GM23338 (cell line): ENCODE data around the gene HES7.

Experiments
- CREB1 ChIP-seq: fragments of 250-450 bp; sonication (Bioruptor Pico); IDR thresholded peaks from 2 replicates; pipeline ENCODE4 v1.5.0; 2020; ENCODE audit warnings: low read depth, mild to moderate bottlenecking, moderate library complexity
- CTCF ChIP-seq, 2 experiments: fragments of 200-600 bp in 1 of 2; sonication (generic) in 1 of 2; conservative IDR thresholded peaks; 2 replicates each; pipeline versions ENCODE4 v1.5.1 to v1.6.1; 2016 to 2017; ENCODE audit warnings: antibody characterized with exemption in 2 of 2, low read depth in 2 of 2, mild to moderate bottlenecking in 2 of 2, moderate library complexity in 1 of 2
- ETS1 ChIP-seq: IDR thresholded peaks from 2 replicates; pipeline ENCODE4 v1.6.1; 2016; ENCODE audit warnings: antibody characterized with exemption
- EZH2 ChIP-seq: fragments of 200-600 bp; sonication (generic); IDR thresholded peaks from one replicate; pipeline ENCODE4 v1.8.0; 2017; ENCODE audit warnings: antibody characterized with exemption, mild to moderate bottlenecking, low read depth; ENCODE audit not compliant: unreplicated experiment
- EZH2phosphoT487 ChIP-seq: fragments of 200-600 bp; sonication (generic); IDR thresholded peaks from one replicate; pipeline ENCODE4 v1.8.1; 2018; ENCODE audit warnings: antibody characterized with exemption; ENCODE audit not compliant: unreplicated experiment
- JUNB ChIP-seq: IDR thresholded peaks from one replicate; pipeline ENCODE4 v1.6.1; 2016; ENCODE audit warnings: antibody characterized with exemption; ENCODE audit not compliant: unreplicated experiment
- NANOG ChIP-seq: IDR thresholded peaks from 2 replicates; pipeline ENCODE4 v1.6.1; 2016; ENCODE audit warnings: antibody characterized with exemption, borderline replicate concordance
- POLR2AphosphoS5 ChIP-seq: IDR thresholded peaks from 2 replicates; pipeline ENCODE4 v1.6.1; 2016; ENCODE audit warnings: antibody characterized with exemption, low read depth
- REST ChIP-seq: IDR thresholded peaks from one replicate; pipeline ENCODE4 v1.6.1; 2018; ENCODE audit warnings: antibody characterized with exemption; ENCODE audit not compliant: unreplicated experiment
- STAT1 ChIP-seq: IDR thresholded peaks from one replicate; pipeline ENCODE4 v1.6.1; 2016; ENCODE audit warnings: antibody characterized with exemption; ENCODE audit not compliant: unreplicated experiment
- ZNF114 ChIP-seq: fragments of 250-450 bp; sonication (Bioruptor Pico); IDR thresholded peaks from 2 replicates; pipeline ENCODE4 v1.5.0; 2020; ENCODE audit warnings: mild to moderate bottlenecking, moderate library complexity

GRCh38 chr17:8160224-8160577 lies 36.3 kb upstream of the HES7 start:
- TF ChIP-seq POLR2AphosphoS5 (no peak), CTCF (conservative IDR thresholded peaks at IDR 0.05; ENCODE audit: low read depth in 2 of 2) (no peak), EZH2 (no peak), REST (no peak), EZH2phosphoT487 (no peak), ZNF114 (no peak), CREB1 (no peak), NANOG (no peak), ETS1 (no peak), JUNB (no peak), STAT1 (no peak)
